Keratinocyte (primary cell): Measurements from ENCODE around the gene DLG2.

ENCODE experiments used
- EZH2 ChIP-seq: IDR thresholded peaks from one replicate; pipeline ENCODE4 v1.6.1; 2012; ENCODE audit warnings: inconsistent platforms, mild to moderate bottlenecking, low read length, moderate library complexity
- TF ChIP-seq, protein P1 (sequence below), 3 experiments: IDR thresholded peaks in 1 of 3; conservative IDR thresholded peaks in 1 of 3; optimal IDR thresholded peaks in 1 of 3; 2 replicates in 2 of 3; 3 replicates in 1 of 3; pipeline versions ENCODE3 to v1.5.1; 2011; ENCODE audit warnings: low read length in 3 of 3, mild to moderate bottlenecking in 3 of 3, moderate library complexity in 2 of 3, control low read depth in 1 of 3, inconsistent platforms in 1 of 3; ENCODE audit not compliant: insufficient read depth in 2 of 3; ENCODE audit errors: extremely low read depth in 1 of 3

DNA sequence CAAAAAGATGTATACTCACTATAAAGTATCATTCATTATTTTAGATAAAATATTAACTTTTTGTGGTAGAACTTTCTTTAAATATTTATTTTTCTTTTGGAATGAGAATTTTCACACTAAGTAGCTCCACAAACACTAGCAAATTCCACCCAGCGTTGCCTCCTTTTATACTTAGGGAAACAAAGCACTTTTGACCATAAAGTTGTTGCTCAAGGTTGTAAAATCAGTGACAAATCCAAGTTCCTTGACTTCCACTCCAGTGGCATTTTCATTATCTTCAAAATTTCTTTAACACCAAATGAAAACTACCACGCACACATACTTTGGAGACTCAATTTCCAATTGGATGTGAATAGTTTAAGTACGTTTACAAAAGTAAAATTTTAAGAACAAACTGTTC lies 431.2 kb downstream of the DLG2 start:
- TF ChIP-seq, protein P1, sequence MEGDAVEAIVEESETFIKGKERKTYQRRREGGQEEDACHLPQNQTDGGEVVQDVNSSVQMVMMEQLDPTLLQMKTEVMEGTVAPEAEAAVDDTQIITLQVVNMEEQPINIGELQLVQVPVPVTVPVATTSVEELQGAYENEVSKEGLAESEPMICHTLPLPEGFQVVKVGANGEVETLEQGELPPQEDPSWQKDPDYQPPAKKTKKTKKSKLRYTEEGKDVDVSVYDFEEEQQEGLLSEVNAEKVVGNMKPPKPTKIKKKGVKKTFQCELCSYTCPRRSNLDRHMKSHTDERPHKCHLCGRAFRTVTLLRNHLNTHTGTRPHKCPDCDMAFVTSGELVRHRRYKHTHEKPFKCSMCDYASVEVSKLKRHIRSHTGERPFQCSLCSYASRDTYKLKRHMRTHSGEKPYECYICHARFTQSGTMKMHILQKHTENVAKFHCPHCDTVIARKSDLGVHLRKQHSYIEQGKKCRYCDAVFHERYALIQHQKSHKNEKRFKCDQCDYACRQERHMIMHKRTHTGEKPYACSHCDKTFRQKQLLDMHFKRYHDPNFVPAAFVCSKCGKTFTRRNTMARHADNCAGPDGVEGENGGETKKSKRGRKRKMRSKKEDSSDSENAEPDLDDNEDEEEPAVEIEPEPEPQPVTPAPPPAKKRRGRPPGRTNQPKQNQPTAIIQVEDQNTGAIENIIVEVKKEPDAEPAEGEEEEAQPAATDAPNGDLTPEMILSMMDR (optimal IDR thresholded peaks at IDR 0.05 in 1 of 3, IDR thresholded peaks at IDR 0.05 in 1 of 3, conservative IDR thresholded peaks at IDR 0.05 in 1 of 3; ENCODE audit: extremely low read depth in 1 of 3, insufficient read depth in 2 of 3, low read length in 3 of 3) = no peak
- TF ChIP-seq EZH2 = no peak
